Gastrocnemius medialis (tissue), 4 donors: ENCODE data around the gene DCAF12. TPM values are rescaled to one million over a fixed set of nuclear protein-coding genes. Genes with fewer than 3 reads are reported as not detected.
"Not testable (repeated sequence)": the region's sequence is repeated elsewhere in the genome, so short reads cannot be mapped to it uniquely, and the experiment has no call there.

Experiments used
- ATAC-seq, 2 donors: fragments of 150-250 bp; one replicate each; pipeline ENCODE4 v1.9.1; 2016
- DNase-seq, 2 donors: peaks; one replicate each; pipeline ENCODE4 v3.0.0-alpha.2; 2019
- H3K27ac ChIP-seq, 4 donors: fragments of 200-600 bp; sonication (generic); 1 replicate in 1 of 4; 2 replicates in 3 of 4; pipeline ENCODE4 v1.5.1; 2016 to 2018; ENCODE audit warnings: mild to moderate bottlenecking in 2 of 4, moderate library complexity in 1 of 4
- H3K27me3 ChIP-seq, 3 donors: fragments of 200-600 bp; sonication (generic) in 2 of 3; 1 replicate in 1 of 3; 2 replicates in 2 of 3; pipeline versions ENCODE4 v1.5.1 to v1.6.0; 2016 to 2019; ENCODE audit warnings: mild to moderate bottlenecking in 1 of 3, moderate library complexity in 1 of 3
- H3K36me3 ChIP-seq, 2 donors: fragments of 200-600 bp; sonication (generic) in 1 of 2; one replicate each; pipeline ENCODE4 v1.5.1; 2017 to 2018
- H3K4me1 ChIP-seq, 2 donors: fragments of 200-600 bp; sonication (generic) in 1 of 2; one replicate each; pipeline ENCODE4 v1.5.1; 2016 to 2017; ENCODE audit warnings: mild to moderate bottlenecking in 2 of 2
- H3K4me3 ChIP-seq, 4 donors: fragments of 200-600 bp; sonication (generic) in 3 of 4; 1 replicate in 1 of 4; 2 replicates in 3 of 4; pipeline ENCODE4 v1.5.1; 2016 to 2019; ENCODE audit warnings: mild to moderate bottlenecking in 2 of 4
- H3K9me3 ChIP-seq, 3 donors: fragments of 200-600 bp; sonication (generic) in 2 of 3; 1 replicate in 1 of 3; 2 replicates in 2 of 3; pipeline ENCODE4 v1.5.1; 2016 to 2019
- CTCF ChIP-seq, 5 experiments: fragments of 450-650 bp in 3 of 5; fragments of 200-600 bp in 2 of 5; sonication (generic) in 2 of 5; IDR thresholded peaks in 4 of 5; conservative IDR thresholded peaks in 1 of 5; 1 replicate in 4 of 5; 2 replicates in 1 of 5; pipeline ENCODE4 v1.5.1; 2016 to 2019; ENCODE audit warnings: antibody characterized with exemption in 5 of 5, mild to moderate bottlenecking in 3 of 5, moderate library complexity in 3 of 5
- POLR2A ChIP-seq, 2 donors: fragments of 450-650 bp; IDR thresholded peaks; one replicate each; pipeline ENCODE4 v1.6.1; 2017; ENCODE audit warnings: antibody characterized with exemption in 2 of 2, mild to moderate bottlenecking in 2 of 2, moderate library complexity in 2 of 2
- in situ Hi-C, 4 donors: fragments of 200-750 bp; cut with MboI; loops; one replicate each; pipeline versions ENCODE4 v1.15.0 to v1.8.0; 2017; ENCODE audit warnings: low sequenced_read_pairs in 4 of 4
- intact Hi-C: fragments of 100-400 bp; cut with DNase I; formaldehyde crosslinking; loops from one replicate; pipeline ENCODE4 v1.15.1; 2023; ENCODE audit warnings: low total_unique reads
- total RNA-seq, 4 donors: library from RNA; depleted of rRNA; stranded (reverse); fragments of >200 nt; gene quantifications; one replicate each; pipeline versions ENCODE4 v1.1.0 to v1.2.3, GENCODE V29; 2016

DCAF12 gene
- total RNA-seq, 4 donors from 2014 or later: 19.4 to 33.7 (median 26.7) TPM

GRCh38 chr9:34139477-34140146 is 13.1 kb upstream of the DCAF12 start:
- TF ChIP-seq CTCF (IDR thresholded peaks at IDR 0.05 in 4 of 5, conservative IDR thresholded peaks at IDR 0.05 in 1 of 5): no peak
- Histone ChIP-seq H3K27ac (no peak overlapping the region), H3K9me3 (no peaks in the 10 kb centered on the region), H3K4me3 (no peak overlapping the region), H3K36me3 (no peaks in the 10 kb centered on the region), H3K4me1 (no peaks in the 10 kb centered on the region), H3K27me3 (no peaks in the 10 kb centered on the region)
- ATAC-seq: peak in 1 of 2 donors; percentile 39
- intact Hi-C loops (no loop called here), in situ Hi-C loops (no loop called here)
- DNase-seq: peak in 1 of 2 donors; percentile 17

GRCh38 chr9:34138644-34139043 is 12.1 kb upstream of the DCAF12 start:
- H3K36me3 ChIP-seq, H3K4me1 ChIP-seq, H3K9me3 ChIP-seq, intact Hi-C loops, ATAC-seq, H3K27ac ChIP-seq, in situ Hi-C loops, DNase-seq, H3K4me3 ChIP-seq, H3K27me3 ChIP-seq: not testable (repeated sequence)

DNA sequence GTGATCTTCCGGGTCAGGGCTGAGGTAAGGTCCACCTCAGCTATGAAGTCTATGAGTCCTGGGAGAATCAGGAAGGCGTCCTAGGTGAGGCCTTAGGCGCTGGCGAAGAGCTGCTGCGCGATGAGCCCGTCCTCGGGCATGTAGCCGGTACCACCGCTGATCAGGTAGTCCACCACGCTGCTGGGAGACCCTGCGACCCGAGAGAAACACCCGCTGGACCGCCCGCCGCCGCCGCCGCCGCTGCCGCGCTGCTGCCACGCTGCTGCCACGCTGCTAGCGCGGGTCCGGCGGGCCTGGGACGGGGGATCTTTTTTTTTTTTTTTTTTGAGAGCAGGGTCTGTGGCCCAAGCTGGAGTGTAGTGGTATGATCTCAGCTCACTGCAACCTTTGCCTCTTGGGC is 8.0 kb upstream of the DCAF12 start:
- DNase-seq: no peak
- in situ Hi-C loops: no loop called here
- no peaks in the 10 kb centered on the region for H3K9me3 ChIP-seq

DNA sequence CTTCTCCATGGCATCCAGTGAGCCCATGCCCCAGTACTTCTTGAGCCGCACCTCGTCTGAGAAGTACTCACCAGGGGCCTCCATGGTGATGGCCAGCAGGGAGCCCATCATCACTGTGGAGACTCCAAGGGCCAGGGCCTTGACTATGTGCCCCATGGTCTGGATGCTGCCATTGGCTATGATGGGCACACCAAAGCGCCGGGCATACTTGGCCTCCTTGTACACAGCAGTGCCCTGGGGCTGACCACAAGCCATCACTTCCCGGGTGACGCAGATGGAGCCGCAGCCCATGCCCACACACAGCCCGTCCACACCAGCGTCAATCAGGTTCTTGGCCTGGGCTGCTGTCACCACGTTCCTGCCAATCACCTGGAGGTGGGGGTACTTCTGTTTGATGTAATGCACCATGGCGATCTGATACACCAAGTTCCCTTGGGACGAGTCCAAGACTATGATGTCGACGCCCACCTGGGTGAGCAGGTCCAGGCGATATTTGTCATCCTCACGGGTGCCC is 7.0 kb upstream of the DCAF12 start:
- in situ Hi-C loops: no loop called here

More for the DNA sequence above, 8.0 kb upstream of the DCAF12 start:
- intact Hi-C loops: no loop called here
- Histone ChIP-seq H3K27me3 (no peaks in the 10 kb centered on the region), H3K27ac (no peak overlapping the region), H3K36me3 (no peaks in the 10 kb centered on the region), H3K4me1 (no peaks in the 10 kb centered on the region), H3K4me3 (no peak overlapping the region)
- TF ChIP-seq POLR2A (IDR thresholded peaks at IDR 0.05): no peak
- no peak for TF ChIP-seq CTCF (IDR thresholded peaks at IDR 0.05 in 4 of 5, conservative IDR thresholded peaks at IDR 0.05 in 1 of 5)
- no peak for ATAC-seq

GRCh38 chr9:34131571-34131970 is 5.1 kb upstream of the DCAF12 start:
- no peak for TF ChIP-seq CTCF (IDR thresholded peaks at IDR 0.05 in 4 of 5, conservative IDR thresholded peaks at IDR 0.05 in 1 of 5)
- no peak for TF ChIP-seq POLR2A (IDR thresholded peaks at IDR 0.05)
- Histone ChIP-seq H3K27me3 (no peaks in the 10 kb centered on the region), H3K9me3 (no peaks in the 10 kb centered on the region), H3K4me3 (no peak overlapping the region), H3K36me3 (no peaks in the 10 kb centered on the region), H3K27ac (no peak overlapping the region), H3K4me1 (no peaks in the 10 kb centered on the region)
- DNase-seq (no peak), ATAC-seq (no peak)
- intact Hi-C loops: no loop called here
- in situ Hi-C loops: no loop called here

More for the DNA sequence above, 7.0 kb upstream of the DCAF12 start:
- no peak overlapping the region for H3K4me3 ChIP-seq
- no peak overlapping the region for H3K27ac ChIP-seq
- DNase-seq (no peak), ATAC-seq (no peak)
- H3K27me3 ChIP-seq: no peaks in the 10 kb centered on the region
- TF ChIP-seq POLR2A (IDR thresholded peaks at IDR 0.05) (no peak), CTCF (IDR thresholded peaks at IDR 0.05 in 4 of 5, conservative IDR thresholded peaks at IDR 0.05 in 1 of 5) (no peak)
- no peaks in the 10 kb centered on the region for H3K9me3 ChIP-seq
- H3K36me3 ChIP-seq: no peaks in the 10 kb centered on the region
- intact Hi-C loops: no loop called here
- H3K4me1 ChIP-seq: no peaks in the 10 kb centered on the region
